Esophagus squamous epithelium (tissue), 4 donors: Measurements from ENCODE around the gene FRMD3.

Experiments used
- POLR2A ChIP-seq, 4 donors: fragments of 450-650 bp; IDR thresholded peaks; one replicate each; pipeline ENCODE4 v1.6.1; 2017; ENCODE audit warnings: antibody characterized with exemption in 4 of 4, mild to moderate bottlenecking in 4 of 4, moderate library complexity in 3 of 4
- TF ChIP-seq, protein P1 (sequence below), 6 experiments: fragments of 450-650 bp in 4 of 6; fragments of 200-600 bp in 2 of 6; sonication (generic) in 2 of 6; IDR thresholded peaks; one replicate each; pipeline ENCODE4 v1.5.1; 2016 to 2019; ENCODE audit warnings: antibody characterized with exemption in 6 of 6, mild to moderate bottlenecking in 4 of 6, moderate library complexity in 4 of 6

DNA sequence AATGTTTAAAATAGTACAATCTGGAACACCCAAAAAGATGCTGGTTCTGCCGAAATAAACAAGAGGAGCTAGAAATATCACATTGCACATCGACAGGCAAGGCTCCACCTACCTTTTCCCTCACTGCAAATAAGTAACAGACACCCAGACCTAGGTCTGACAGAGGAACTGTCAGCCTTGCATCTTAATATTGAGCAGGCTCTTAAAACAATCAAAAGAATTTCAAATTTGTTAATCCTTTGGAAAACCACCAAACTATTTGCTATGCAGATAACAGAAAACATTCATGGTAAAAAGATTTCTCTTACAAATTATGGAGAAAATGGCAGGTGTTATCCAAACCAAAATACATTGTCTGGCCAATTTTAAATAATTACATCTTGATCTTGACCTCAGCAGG is 71.3 kb downstream of the FRMD3 start:
- TF ChIP-seq, protein P1, sequence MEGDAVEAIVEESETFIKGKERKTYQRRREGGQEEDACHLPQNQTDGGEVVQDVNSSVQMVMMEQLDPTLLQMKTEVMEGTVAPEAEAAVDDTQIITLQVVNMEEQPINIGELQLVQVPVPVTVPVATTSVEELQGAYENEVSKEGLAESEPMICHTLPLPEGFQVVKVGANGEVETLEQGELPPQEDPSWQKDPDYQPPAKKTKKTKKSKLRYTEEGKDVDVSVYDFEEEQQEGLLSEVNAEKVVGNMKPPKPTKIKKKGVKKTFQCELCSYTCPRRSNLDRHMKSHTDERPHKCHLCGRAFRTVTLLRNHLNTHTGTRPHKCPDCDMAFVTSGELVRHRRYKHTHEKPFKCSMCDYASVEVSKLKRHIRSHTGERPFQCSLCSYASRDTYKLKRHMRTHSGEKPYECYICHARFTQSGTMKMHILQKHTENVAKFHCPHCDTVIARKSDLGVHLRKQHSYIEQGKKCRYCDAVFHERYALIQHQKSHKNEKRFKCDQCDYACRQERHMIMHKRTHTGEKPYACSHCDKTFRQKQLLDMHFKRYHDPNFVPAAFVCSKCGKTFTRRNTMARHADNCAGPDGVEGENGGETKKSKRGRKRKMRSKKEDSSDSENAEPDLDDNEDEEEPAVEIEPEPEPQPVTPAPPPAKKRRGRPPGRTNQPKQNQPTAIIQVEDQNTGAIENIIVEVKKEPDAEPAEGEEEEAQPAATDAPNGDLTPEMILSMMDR (IDR thresholded peaks at IDR 0.05) = no peak
- no peak for TF ChIP-seq POLR2A (IDR thresholded peaks at IDR 0.05)
